Subcutaneous abdominal adipose tissue (tissue), 5 donors: ENCODE data around the gene SNRNP48.

Experiments
- H3K27ac ChIP-seq: one replicate; pipeline ENCODE4 v1.7.0; 2013; ENCODE audit warnings: low read depth, mild to moderate bottlenecking, inconsistent platforms, low read length, moderate library complexity
- H3K27me3 ChIP-seq, 5 donors: one replicate each; pipeline ENCODE4 v1.7.0; 2013; ENCODE audit warnings: low read length in 5 of 5, inconsistent platforms in 1 of 5; ENCODE audit not compliant: control insufficient read depth in 5 of 5, insufficient read depth in 4 of 5
- H3K36me3 ChIP-seq, 5 donors: one replicate each; pipeline ENCODE4 v1.7.0; 2013; ENCODE audit warnings: low read length in 5 of 5; ENCODE audit not compliant: control insufficient read depth in 5 of 5, insufficient read depth in 5 of 5
- H3K4me1 ChIP-seq, 5 donors: one replicate each; pipeline ENCODE4 v1.7.0; 2013; ENCODE audit warnings: low read length in 5 of 5, mild to moderate bottlenecking in 3 of 5, moderate library complexity in 1 of 5; ENCODE audit not compliant: control insufficient read depth in 5 of 5, insufficient read depth in 5 of 5
- H3K4me3 ChIP-seq, 5 donors: one replicate each; pipeline ENCODE4 v1.7.0; 2013; ENCODE audit warnings: low read length in 5 of 5, low read depth in 1 of 5
- H3K9ac ChIP-seq, 5 donors: one replicate each; pipeline ENCODE4 v1.7.0; 2013; ENCODE audit warnings: low read length in 5 of 5, mild to moderate bottlenecking in 4 of 5, moderate library complexity in 3 of 5
- H3K9me3 ChIP-seq, 5 donors: one replicate each; pipeline ENCODE4 v1.7.0; 2013; ENCODE audit warnings: low read length in 5 of 5; ENCODE audit not compliant: control insufficient read depth in 5 of 5
- donor health status: healthy.
- donor health status: healthy.
- donor health status: healthy.
- donor health status: healthy.
- donor health status: healthy.

Gene SNRNP48

DNA sequence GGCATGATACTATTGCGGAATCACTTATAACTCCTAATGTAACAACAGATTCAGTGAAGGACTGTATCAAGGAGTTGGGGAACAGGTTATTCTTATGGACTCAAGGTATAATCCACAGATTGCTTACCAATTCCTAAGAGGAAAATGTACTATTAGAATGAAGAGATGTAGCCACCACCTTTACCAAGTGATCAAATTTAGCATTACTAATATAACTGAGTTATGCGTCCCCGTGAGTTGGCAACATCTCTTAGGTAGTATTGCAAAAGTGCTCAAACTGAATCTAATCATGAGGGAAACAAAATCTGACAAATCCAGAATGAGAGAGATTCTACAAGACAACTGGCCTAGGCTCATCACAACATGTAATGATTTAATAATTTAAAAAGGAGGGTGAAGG lies 777 bp upstream of the SNRNP48 start:
- peaks cover 0 to 30% (median 26%) of the 10 kb centered on the region in 5 donors for H3K4me1 ChIP-seq
- no peaks in the 10 kb centered on the region for H3K9me3 ChIP-seq
- H3K27me3 ChIP-seq, result no peaks in the 10 kb centered on the region
- H3K9ac ChIP-seq, result peak overlapping the region in 2 of 5 donors; percentile 77 to 81
- peak overlapping the region; percentile 73 for H3K27ac ChIP-seq
- no peak overlapping the region for H3K4me3 ChIP-seq
- peaks cover under 1 to 7% (median 5%) of the 10 kb centered on the region in 5 donors for H3K36me3 ChIP-seq

DNA sequence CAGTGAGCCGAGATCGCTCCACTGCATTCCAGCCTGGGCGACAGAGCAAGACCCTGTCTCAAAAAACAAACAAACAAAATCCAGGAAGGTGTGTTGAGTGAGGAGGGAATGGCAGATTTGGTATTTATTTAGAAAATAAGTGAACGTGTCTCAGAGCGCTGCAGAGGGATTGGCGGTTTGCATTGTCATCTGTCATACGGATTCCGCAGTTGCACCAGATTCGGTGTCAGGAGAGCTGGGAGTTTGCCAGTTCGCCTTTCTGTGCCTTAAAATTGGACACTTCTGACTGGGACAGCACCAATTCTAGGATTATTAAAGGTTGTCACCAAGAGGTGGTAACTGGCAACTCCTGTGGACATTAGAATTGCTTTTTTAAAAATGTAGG lies 912 bp downstream of the SNRNP48 start:
- Histone ChIP-seq H3K9ac (peak overlapping the region; percentile 49 to 92 (median 72)), H3K9me3 (no peaks in the 10 kb centered on the region), H3K36me3 (peaks cover 15 to 22% (median 20%) of the 10 kb centered on the region in 5 donors), H3K27ac (peak overlapping the region; percentile 73), H3K27me3 (no peaks in the 10 kb centered on the region), H3K4me3 (peak overlapping the region; percentile 75 to 96 (median 87)), H3K4me1 (peaks cover 0 to 30% (median 26%) of the 10 kb centered on the region in 5 donors)

DNA sequence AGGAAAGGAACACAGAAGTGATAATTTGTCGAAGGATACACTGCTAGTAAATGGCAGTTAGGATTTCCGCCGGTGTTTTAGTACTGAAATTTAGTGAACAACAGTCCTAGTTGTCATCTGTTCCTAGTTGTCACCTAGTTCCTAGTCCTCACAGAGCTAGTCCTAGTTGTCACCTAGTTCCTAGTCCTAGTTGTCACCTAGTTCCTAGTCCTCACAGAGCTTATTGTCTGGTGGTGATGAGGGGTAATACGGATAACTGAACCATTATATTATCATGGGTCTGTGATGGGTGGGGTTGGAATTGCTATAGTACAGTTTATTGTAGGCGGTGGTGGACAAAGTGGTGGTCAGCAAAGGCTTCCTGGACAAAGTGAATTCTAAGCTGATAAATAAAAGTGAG lies 1.8 kb downstream of the SNRNP48 start:
- H3K4me3 ChIP-seq, result no peak overlapping the region
- H3K4me1 ChIP-seq, result peaks cover 0 to 30% (median 26%) of the 10 kb centered on the region in 5 donors
- H3K27me3 ChIP-seq, result no peaks in the 10 kb centered on the region
- H3K36me3 ChIP-seq, result peaks cover 20 to 29% (median 27%) of the 10 kb centered on the region in 5 donors
- H3K9ac ChIP-seq, result peak overlapping the region in 1 of 5 donors; percentile 71
- H3K27ac ChIP-seq, result no peak overlapping the region
- H3K9me3 ChIP-seq, result no peaks in the 10 kb centered on the region

DNA sequence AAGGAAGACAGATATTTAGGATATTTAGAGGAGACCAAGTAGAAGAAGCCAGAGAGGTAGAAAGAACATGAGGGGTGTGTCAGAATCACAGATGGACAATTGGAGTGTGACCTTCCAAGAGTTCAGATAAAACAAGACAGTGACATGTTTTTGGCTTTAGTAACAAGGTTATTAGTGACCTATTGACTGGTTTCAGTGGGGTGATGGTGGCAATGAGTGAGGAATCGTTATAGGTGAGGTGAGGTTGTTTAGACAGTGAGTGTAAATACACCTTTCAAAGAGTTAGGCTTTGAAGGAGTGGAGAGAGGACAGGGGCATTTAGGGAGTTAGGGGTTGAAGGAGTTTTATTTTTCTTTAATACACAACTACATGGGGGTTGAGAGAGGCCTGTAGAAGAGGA lies 3.2 kb downstream of the SNRNP48 start:
- Histone ChIP-seq H3K4me1 (peaks cover 0 to 30% (median 26%) of the 10 kb centered on the region in 5 donors), H3K9me3 (no peaks in the 10 kb centered on the region), H3K27ac (no peak overlapping the region), H3K9ac (no peak overlapping the region), H3K27me3 (no peaks in the 10 kb centered on the region), H3K4me3 (no peak overlapping the region), H3K36me3 (peaks cover 20 to 37% (median 36%) of the 10 kb centered on the region in 5 donors)

DNA sequence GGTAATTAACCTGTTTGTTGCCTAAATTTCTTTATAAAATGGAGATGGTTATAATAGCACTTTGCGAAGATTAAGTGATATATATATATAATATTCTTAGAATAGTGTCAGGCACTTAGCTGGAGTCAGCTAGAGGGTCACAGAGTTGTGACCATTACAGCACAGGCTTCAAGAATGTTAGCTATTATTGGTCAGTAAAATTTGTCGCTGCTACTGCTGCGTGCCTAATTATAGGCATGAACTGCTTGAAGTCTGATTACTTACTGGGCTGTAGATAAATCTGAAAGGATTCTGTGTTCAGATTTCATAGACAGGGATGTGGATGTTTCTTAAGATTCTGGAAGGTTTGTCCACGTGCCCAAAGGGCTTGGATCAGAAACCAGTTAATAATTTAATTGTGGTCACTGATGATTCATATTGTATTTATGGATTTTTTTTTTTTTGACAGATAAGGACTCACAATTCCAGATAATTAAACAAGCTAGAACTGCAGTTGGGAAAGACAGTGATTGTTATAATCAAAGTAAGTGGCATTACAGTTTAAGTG lies 4.7 kb downstream of the SNRNP48 start:
- Histone ChIP-seq H3K4me1 (peaks cover 0 to 23% (median 20%) of the 10 kb centered on the region in 5 donors), H3K27ac (no peak overlapping the region), H3K27me3 (no peaks in the 10 kb centered on the region), H3K9me3 (no peaks in the 10 kb centered on the region), H3K4me3 (no peak overlapping the region), H3K9ac (no peak overlapping the region), H3K36me3 (peaks cover 20 to 44% (median 37%) of the 10 kb centered on the region in 5 donors)

DNA sequence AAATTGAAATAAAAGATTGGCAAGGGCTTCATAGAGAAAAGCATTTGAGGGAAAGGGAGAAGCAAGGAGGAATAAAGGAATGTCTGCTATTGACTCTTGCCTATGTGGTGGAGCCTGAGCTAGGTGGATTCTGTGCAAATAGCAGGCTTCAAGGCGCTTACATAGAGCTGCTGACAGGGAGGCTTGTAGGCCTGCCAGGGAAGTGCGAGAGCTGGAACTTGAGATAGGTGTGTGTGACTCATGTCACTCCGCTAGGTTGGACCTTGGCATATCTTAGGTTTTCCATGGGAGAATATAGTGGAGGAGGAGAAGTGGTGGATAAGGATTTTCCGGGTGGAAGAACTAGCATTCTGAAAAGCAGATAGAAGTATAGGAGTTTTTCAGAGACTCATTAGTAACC lies 14.0 kb downstream of the SNRNP48 start:
- Histone ChIP-seq H3K4me3 (no peak overlapping the region), H3K9me3 (no peaks in the 10 kb centered on the region), H3K27me3 (no peaks in the 10 kb centered on the region), H3K9ac (peak overlapping the region in 1 of 5 donors; percentile 22), H3K27ac (no peak overlapping the region), H3K4me1 (no peaks in the 10 kb centered on the region), H3K36me3 (peaks cover 69 to 74% (median 70%) of the 10 kb centered on the region in 5 donors)

DNA sequence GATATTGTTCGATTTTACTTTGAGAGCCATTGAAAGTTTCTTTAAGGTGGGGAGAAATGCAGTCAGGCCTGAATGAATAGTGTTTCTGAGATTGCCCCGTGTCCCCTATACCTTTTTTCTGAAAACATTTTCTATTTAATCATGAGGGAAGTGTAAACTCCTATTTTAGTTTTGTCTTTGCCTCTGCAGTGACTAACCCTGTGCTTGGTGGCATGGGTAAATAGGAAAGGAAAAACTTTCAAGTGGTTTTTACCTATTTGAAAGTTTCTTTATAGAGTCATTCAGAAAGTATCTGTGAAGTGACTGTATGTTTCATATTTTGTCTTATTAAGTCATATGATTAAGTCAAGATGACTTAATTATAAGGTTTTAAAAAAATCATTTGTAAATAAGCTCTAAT lies 14.5 kb downstream of the SNRNP48 start:
- no peaks in the 10 kb centered on the region for H3K9me3 ChIP-seq
- H3K4me3 ChIP-seq, result no peak overlapping the region
- H3K9ac ChIP-seq, result peak overlapping the region in 1 of 5 donors; percentile 22
- no peaks in the 10 kb centered on the region for H3K27me3 ChIP-seq
- no peaks in the 10 kb centered on the region for H3K4me1 ChIP-seq
- H3K36me3 ChIP-seq, result peaks cover 70 to 79% (median 74%) of the 10 kb centered on the region in 5 donors
- no peak overlapping the region for H3K27ac ChIP-seq

DNA sequence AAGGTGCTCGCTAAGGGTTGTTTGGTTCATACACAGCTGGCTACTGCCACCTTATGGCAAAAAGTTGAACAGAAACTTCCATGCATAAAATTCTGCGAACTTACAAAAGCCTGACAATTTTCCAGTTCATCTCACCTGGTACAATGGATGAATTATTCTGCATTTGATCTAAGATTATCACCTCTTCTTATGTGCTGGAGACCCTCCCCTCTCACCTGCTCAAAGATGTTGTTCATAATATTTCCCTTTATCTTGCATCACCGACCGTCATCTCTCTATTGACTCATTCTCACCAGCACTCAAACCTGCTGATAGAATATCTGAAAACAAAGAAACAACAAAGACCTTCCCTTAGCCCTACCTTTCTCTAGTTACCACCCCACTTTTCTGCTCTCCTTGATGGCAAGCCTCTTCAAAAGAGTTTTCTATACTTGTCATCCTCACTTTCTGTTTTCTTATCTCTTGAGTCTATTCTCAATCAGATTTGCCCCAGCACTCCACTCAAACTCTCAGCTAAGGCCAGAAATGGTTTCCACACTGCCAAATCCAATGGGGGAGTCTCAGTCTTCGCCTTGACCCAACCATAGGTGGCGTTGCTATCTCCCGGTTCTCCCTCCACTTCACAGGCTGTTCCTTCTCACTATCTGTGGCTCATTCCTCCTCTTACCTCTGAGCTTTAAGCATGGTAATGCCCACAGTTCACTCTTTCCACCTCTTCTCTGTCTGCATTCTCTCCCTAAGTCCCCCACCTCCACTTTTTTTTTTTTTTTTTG lies 25.8 kb downstream of the SNRNP48 start:
- H3K9ac ChIP-seq, result no peak overlapping the region
- no peaks in the 10 kb centered on the region for H3K9me3 ChIP-seq
- H3K36me3 ChIP-seq, result peaks cover 0 to 29% (median 15%) of the 10 kb centered on the region in 5 donors
- no peak overlapping the region for H3K4me3 ChIP-seq
- peaks cover 0 to 17% (median 12%) of the 10 kb centered on the region in 5 donors for H3K4me1 ChIP-seq
- H3K27me3 ChIP-seq, result peaks cover 0 to 4% (median 0%) of the 10 kb centered on the region in 5 donors
- no peak overlapping the region for H3K27ac ChIP-seq

DNA sequence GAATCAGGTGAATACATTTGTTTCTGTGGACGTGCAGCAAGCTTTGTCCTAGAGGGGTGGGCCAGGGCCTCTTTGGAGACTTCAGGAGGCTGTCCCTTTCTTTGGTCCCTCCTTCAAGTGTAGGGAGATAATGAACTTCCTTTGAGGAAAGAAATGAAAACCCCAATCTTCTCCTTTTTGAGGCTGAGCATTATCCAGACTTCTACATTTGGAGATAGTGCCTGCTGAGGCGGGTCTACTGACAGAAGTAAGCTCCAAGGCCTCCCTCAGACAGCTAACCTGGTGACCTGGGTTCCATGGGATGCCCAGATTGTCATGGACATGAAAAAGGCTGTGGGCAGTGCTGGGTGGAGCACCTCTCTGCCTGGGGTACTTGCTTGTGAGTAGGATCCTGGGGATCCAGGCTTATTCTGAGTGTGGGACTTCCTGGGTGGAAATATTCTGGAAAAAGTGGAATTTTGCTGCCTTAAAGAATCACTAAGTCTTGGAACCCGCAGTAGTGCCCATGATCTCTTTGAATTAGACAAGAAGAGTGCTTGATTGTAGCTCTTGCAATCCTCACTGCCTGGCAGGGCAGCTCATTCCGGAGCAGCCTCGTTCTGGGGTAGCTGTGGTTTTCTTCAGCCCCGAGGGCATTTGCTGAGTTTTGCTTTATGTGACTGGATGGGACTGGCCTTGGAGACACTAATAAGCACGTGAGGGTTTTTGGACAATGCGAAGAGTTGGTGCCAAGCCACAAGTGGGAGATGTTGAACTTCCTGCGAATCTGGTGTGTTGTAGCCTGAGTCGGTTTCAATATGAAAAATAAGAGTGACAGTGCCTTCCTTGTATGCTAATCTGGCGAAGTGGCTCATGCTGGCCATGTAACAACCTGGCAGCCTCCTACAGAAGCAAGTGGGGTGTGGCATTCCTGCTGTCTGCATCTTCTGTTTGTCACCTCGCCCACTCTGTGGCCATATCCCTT lies 28.1 kb downstream of the SNRNP48 start:
- H3K9me3 ChIP-seq, result no peaks in the 10 kb centered on the region
- peaks cover 0 to 17% (median 12%) of the 10 kb centered on the region in 5 donors for H3K4me1 ChIP-seq
- no peak overlapping the region for H3K27ac ChIP-seq
- H3K9ac ChIP-seq, result no peak overlapping the region
- H3K27me3 ChIP-seq, result peaks cover 0 to 4% (median 0%) of the 10 kb centered on the region in 5 donors
- H3K4me3 ChIP-seq, result peak overlapping the region in 1 of 5 donors; percentile 4
- peaks cover 0 to 10% (median 5%) of the 10 kb centered on the region in 5 donors for H3K36me3 ChIP-seq
